ENCODE measurements around the gene CKAP5. TPM values are rescaled to one million over a fixed set of nuclear protein-coding genes. Genes with fewer than 3 reads are reported as not detected.
"Not testable (repeated sequence)": the region's sequence is repeated elsewhere in the genome, so short reads cannot be mapped to it uniquely, and the experiment has no call there.

Gene CKAP5
- total RNA-seq, 1 experiment from 2014 or later = 123 TPM

GRCh38 chr11:46838501-46838900, 7.6 kb downstream of the CKAP5 start:
- no peak overlapping the region for H3K27ac ChIP-seq
- H3K36me3 ChIP-seq = peaks cover 37% of the 10 kb centered on the region
- no peaks in the 10 kb centered on the region for H3K9me3 ChIP-seq (replicated peaks)
- H3K27me3 ChIP-seq (replicated peaks) = no peaks in the 10 kb centered on the region
- peaks cover 6% of the 10 kb centered on the region for H3K4me1 ChIP-seq (replicated peaks)
- no peak overlapping the region for H3K4me3 ChIP-seq
- DNase-seq (ENCODE audit: low read depth in 1 of 2, low spot score in 2 of 2) = no peak

GRCh38 chr11:46837860-46838259, 8.2 kb downstream of the CKAP5 start:
- no peak overlapping the region for H3K27ac ChIP-seq
- H3K27me3 ChIP-seq (replicated peaks) = no peaks in the 10 kb centered on the region
- DNase-seq (ENCODE audit: low read depth in 1 of 2, low spot score in 2 of 2) = no peak

GRCh38 chr11:46836870-46837269, 9.2 kb downstream of the CKAP5 start:
- Histone ChIP-seq H3K4me1 (replicated peaks) (peaks cover 6% of the 10 kb centered on the region), H3K27me3 (replicated peaks) (no peaks in the 10 kb centered on the region), H3K4me3 (no peak overlapping the region), H3K9me3 (replicated peaks) (no peaks in the 10 kb centered on the region), H3K27ac (no peak overlapping the region), H3K36me3 (peaks cover 37% of the 10 kb centered on the region)
- no peak for DNase-seq (ENCODE audit: low read depth in 1 of 2, low spot score in 2 of 2)

More at GRCh38 chr11:46837860-46838259, 8.2 kb downstream of the CKAP5 start:
- Histone ChIP-seq H3K4me1 (replicated peaks) (peaks cover 6% of the 10 kb centered on the region), H3K4me3 (no peak overlapping the region), H3K36me3 (peaks cover 37% of the 10 kb centered on the region), H3K9me3 (replicated peaks) (no peaks in the 10 kb centered on the region)

- H3K4me3 ChIP-seq = no peak overlapping the region
- no peaks in the 10 kb centered on the region for H3K27me3 ChIP-seq (replicated peaks)
- H3K36me3 ChIP-seq = peaks cover 37% of the 10 kb centered on the region
- H3K9me3 ChIP-seq (replicated peaks) = no peaks in the 10 kb centered on the region
- peaks cover 6% of the 10 kb centered on the region for H3K4me1 ChIP-seq (replicated peaks)
- H3K27ac ChIP-seq = no peak overlapping the region
- DNase-seq (ENCODE audit: low read depth in 1 of 2, low spot score in 2 of 2) = no peak
Observed at GRCh38 chr11:46836431-46836830, 9.6 kb downstream of the CKAP5 start.

GRCh38 chr11:46835897-46836296, 10.2 kb downstream of the CKAP5 start:
- Histone ChIP-seq H3K27ac (no peak overlapping the region), H3K4me1 (replicated peaks) (peaks cover 6% of the 10 kb centered on the region), H3K27me3 (replicated peaks) (no peaks in the 10 kb centered on the region), H3K36me3 (peaks cover 37% of the 10 kb centered on the region), H3K9me3 (replicated peaks) (no peaks in the 10 kb centered on the region), H3K4me3 (no peak overlapping the region)
- DNase-seq (ENCODE audit: low read depth in 1 of 2, low spot score in 2 of 2) = no peak

- no peak for DNase-seq (ENCODE audit: low read depth in 1 of 2, low spot score in 2 of 2)
- peaks cover 6% of the 10 kb centered on the region for H3K4me1 ChIP-seq (replicated peaks)
- no peaks in the 10 kb centered on the region for H3K27me3 ChIP-seq (replicated peaks)
- H3K9me3 ChIP-seq (replicated peaks) = no peaks in the 10 kb centered on the region
- no peak overlapping the region for H3K27ac ChIP-seq
- no peak overlapping the region for H3K4me3 ChIP-seq
- peaks cover 28% of the 10 kb centered on the region for H3K36me3 ChIP-seq
Observed at GRCh38 chr11:46834821-46835220, 11.3 kb downstream of the CKAP5 start.

- H3K27ac ChIP-seq = no peak overlapping the region
- H3K4me3 ChIP-seq = no peak overlapping the region
- peaks cover 22% of the 10 kb centered on the region for H3K36me3 ChIP-seq
- DNase-seq (ENCODE audit: low read depth in 1 of 2, low spot score in 2 of 2) = no peak
- H3K27me3 ChIP-seq (replicated peaks) = no peaks in the 10 kb centered on the region
- peaks cover 10% of the 10 kb centered on the region for H3K4me1 ChIP-seq (replicated peaks)
- no peaks in the 10 kb centered on the region for H3K9me3 ChIP-seq (replicated peaks)
Observed at GRCh38 chr11:46832511-46833214, 13.4 kb downstream of the CKAP5 start.

- Histone ChIP-seq H3K27me3 (replicated peaks) (no peaks in the 10 kb centered on the region), H3K4me3 (no peak overlapping the region), H3K9me3 (replicated peaks) (no peaks in the 10 kb centered on the region), H3K27ac (no peak overlapping the region), H3K36me3 (peaks cover 8% of the 10 kb centered on the region), H3K4me1 (replicated peaks) (peaks cover 26% of the 10 kb centered on the region)
- no peak for DNase-seq (ENCODE audit: low read depth in 1 of 2, low spot score in 2 of 2)
Observed at GRCh38 chr11:46827995-46828394, 18.1 kb downstream of the CKAP5 start.

- Histone ChIP-seq H3K4me3 (peak overlapping the region; percentile 40), H3K36me3 (no peaks in the 10 kb centered on the region; the same call in none of the 2 replicates), H3K4me1 (replicated peaks) (peaks cover 26% of the 10 kb centered on the region), H3K9me3 (replicated peaks) (no peaks in the 10 kb centered on the region), H3K27ac (no peak overlapping the region), H3K27me3 (replicated peaks) (no peaks in the 10 kb centered on the region)
- peak; percentile 70 to 76 for DNase-seq (ENCODE audit: low read depth in 1 of 2, low spot score in 2 of 2)
Observed at GRCh38 chr11:46826310-46827044, 19.6 kb downstream of the CKAP5 start.

GRCh38 chr11:46808799-46809431, 37.2 kb downstream of the CKAP5 start:
- peak in 1 of 2 experiments; percentile 20 for DNase-seq (ENCODE audit: low read depth in 1 of 2, low spot score in 2 of 2)
- H3K4me1 ChIP-seq (replicated peaks) = no peaks in the 10 kb centered on the region
- no peaks in the 10 kb centered on the region for H3K9me3 ChIP-seq (replicated peaks)
- H3K27ac ChIP-seq = no peak overlapping the region
- no peaks in the 10 kb centered on the region for H3K27me3 ChIP-seq (replicated peaks)
- peaks cover 75% of the 10 kb centered on the region for H3K36me3 ChIP-seq
- no peak overlapping the region for H3K4me3 ChIP-seq

- no peaks in the 10 kb centered on the region for H3K4me1 ChIP-seq (replicated peaks)
- no peaks in the 10 kb centered on the region for H3K27me3 ChIP-seq (replicated peaks)
- peaks cover 85% of the 10 kb centered on the region for H3K36me3 ChIP-seq
- H3K9me3 ChIP-seq (replicated peaks) = no peaks in the 10 kb centered on the region
- DNase-seq (ENCODE audit: low read depth in 1 of 2, low spot score in 2 of 2) = no peak
- H3K27ac ChIP-seq = no peak overlapping the region
- H3K4me3 ChIP-seq = no peak overlapping the region
Observed at GRCh38 chr11:46801694-46802470, 44.2 kb downstream of the CKAP5 start.

- no peak overlapping the region for H3K4me3 ChIP-seq
- no peaks in the 10 kb centered on the region for H3K27me3 ChIP-seq (replicated peaks)
- no peak for DNase-seq (ENCODE audit: low read depth in 1 of 2, low spot score in 2 of 2)
- H3K27ac ChIP-seq = no peak overlapping the region
- no peaks in the 10 kb centered on the region for H3K4me1 ChIP-seq (replicated peaks)
- peaks cover 85% of the 10 kb centered on the region for H3K36me3 ChIP-seq
- H3K9me3 ChIP-seq (replicated peaks) = no peaks in the 10 kb centered on the region
Observed at GRCh38 chr11:46800177-46800576, 45.9 kb downstream of the CKAP5 start.

- H3K36me3 ChIP-seq = peaks cover 90% of the 10 kb centered on the region
- H3K9me3 ChIP-seq (replicated peaks); H3K4me3 ChIP-seq; H3K4me1 ChIP-seq (replicated peaks); H3K27me3 ChIP-seq (replicated peaks); DNase-seq (ENCODE audit: low read depth in 1 of 2, low spot score in 2 of 2); H3K27ac ChIP-seq: not testable (repeated sequence)
Observed at GRCh38 chr11:46799725-46800124, 46.4 kb downstream of the CKAP5 start.
